CD4-positive, alpha-beta T cell (primary cell): Measurements from ENCODE around the gene ZNF439. TPM values are rescaled to one million over a fixed set of nuclear protein-coding genes. Genes with fewer than 3 reads are reported as not detected.

ENCODE experiments used
- ATAC-seq: fragments of 200-7000 bp; cut with Tn5 transposase; one replicate; pipeline ENCODE4 v1.10.0; 2022; ENCODE audit warnings: mild to moderate bottlenecking; ENCODE audit not compliant: poor library complexity
- CTCF ChIA-PET: fragments of 350-600 bp; sonication (Branson Sonifier 250); formaldehyde crosslinking; loops from one replicate; lab custom pipeline; 2021; ENCODE audit warnings: antibody characterized with exemption, inconsistent platforms; lab: Charles Lee
- POLR2A ChIA-PET: fragments of 350-600 bp; sonication (Branson Sonifier 250); formaldehyde crosslinking; loops from one replicate; lab custom pipeline; 2021; ENCODE audit warnings: antibody characterized with exemption, inconsistent platforms; lab: Charles Lee
- DNase-seq, 14 experiments: peaks; one replicate each; pipeline ENCODE4 v3.0.0-alpha.2; 2013 to 2020; ENCODE audit warnings: mixed read lengths in 2 of 14
- H3K27ac ChIP-seq, 2 donors: one replicate each; pipeline versions ENCODE4 v1.5.1 to v1.7.0; 2013; ENCODE audit warnings: low read length in 2 of 2, low read depth in 1 of 2, mild to moderate bottlenecking in 1 of 2
- H3K27me3 ChIP-seq, 2 experiments: 1 replicate in 1 of 2; 2 replicates in 1 of 2; pipeline versions ENCODE4 v1.6.1 to v1.7.0; 2013; ENCODE audit warnings: low read length in 2 of 2, control low read depth in 1 of 2, mild to moderate bottlenecking in 1 of 2, moderate library complexity in 1 of 2; ENCODE audit not compliant: insufficient read depth in 2 of 2, control insufficient read depth in 1 of 2
- H3K36me3 ChIP-seq: one replicate; pipeline ENCODE4 v1.6.1; 2013; ENCODE audit warnings: low read length, control low read depth; ENCODE audit not compliant: insufficient read depth
- H3K4me1 ChIP-seq: one replicate; pipeline ENCODE4 v1.6.1; 2013; ENCODE audit warnings: low read length, control low read depth; ENCODE audit not compliant: insufficient read depth
- H3K4me3 ChIP-seq: one replicate; pipeline ENCODE4 v1.5.1; 2013; ENCODE audit warnings: mild to moderate bottlenecking, low read length, moderate library complexity
- H3K9me3 ChIP-seq, 2 experiments: 1 replicate in 1 of 2; 2 replicates in 1 of 2; pipeline versions ENCODE4 v1.6.1 to v1.7.0; 2013; ENCODE audit warnings: low read length in 2 of 2, mild to moderate bottlenecking in 2 of 2, control low read depth in 1 of 2, moderate library complexity in 1 of 2; ENCODE audit not compliant: control insufficient read depth in 1 of 2, insufficient read depth in 1 of 2
- H3K27ac Mint-ChIP-seq: one replicate; pipeline ENCODE4 v1.8.0; 2020; ENCODE audit warnings: mixed read lengths
- H3K27me3 Mint-ChIP-seq: one replicate; pipeline ENCODE4 v1.8.0; 2021; ENCODE audit warnings: mixed read lengths
- H3K36me3 Mint-ChIP-seq: one replicate; pipeline ENCODE4 v1.8.0; 2021; ENCODE audit warnings: low read depth, mixed read lengths
- H3K4me1 Mint-ChIP-seq: one replicate; pipeline ENCODE4 v1.8.0; 2021; ENCODE audit warnings: low read depth, mixed read lengths
- H3K4me3 Mint-ChIP-seq: one replicate; pipeline ENCODE4 v1.8.0; 2020; ENCODE audit warnings: mild to moderate bottlenecking, mixed read lengths
- H3K9me3 Mint-ChIP-seq: one replicate; pipeline ENCODE4 v1.8.0; 2020; ENCODE audit warnings: mixed read lengths
- intact Hi-C, 2 experiments: fragments of 100-400 bp; cut with DNase I in 1 of 2; cut with micrococcal nuclease in 1 of 2; formaldehyde crosslinking; loops; one replicate each; pipeline versions ENCODE4 v1.15.1 to v1.9.0; 2023 to 2025; cut with DNase I, micrococcal nuclease
- polyA plus RNA-seq, 2 donors: library from polyadenylated mRNA; unstranded; fragments of 120-200 nt; gene quantifications; one replicate each; pipeline ENCODE4 v1.2.1, GENCODE V29; 2013
- total RNA-seq, 174 experiments: library from RNA in 2 of 174; stranded (reverse) in 2 of 174; gene quantifications; one replicate each; pipeline ENCODE4 v1.2.3 and lab custom pipeline; 2021 to 2026
- TF ChIP-seq, protein P1 (sequence below): fragments of 200-600 bp; IDR thresholded peaks from one replicate; pipeline ENCODE4 v1.8.0; 2022; ENCODE audit warnings: antibody characterized with exemption, mild to moderate bottlenecking

ZNF439 gene
- 1 to 10 TPM; 6.3 to 6.6 TPM for total RNA-seq
- polyA plus RNA-seq (2013, experiment 1 of 2) = 11.0 TPM
- 16.3 TPM for polyA plus RNA-seq (2013, experiment 2 of 2)
- total RNA-seq (lab: John Stamatoyannopoulos, UW) = 1.5 to 67.5 (median 18.3) reads per million in 172 experiments

- ChIA-PET POLR2A (interaction anchor here (0.6 to 1.7 kb wide), 9 partner anchors 35 to 1939 kb away, joined by 3 to 9 read pairs (median 4); partner anchors contain the start of genes ZNF136, ZNF440, ZNF491 and ZNF69), CTCF (interaction anchor here (0.6 kb wide), 1 partner anchor 51 kb away, joined by 3 read pairs; no protein-coding TSS in a partner anchor)
- ATAC-seq (peak; percentile 100), DNase-seq (peak; percentile 71 to 94 (median 90))
- Histone ChIP-seq H3K27me3 (no peaks in the 10 kb centered on the region), H3K4me3 (peak within 1 kb of the TSS; percentile 61), H3K27ac (peak within 1 kb of the TSS in 1 of 2 donors; percentile 61), H3K4me1 (peaks cover 20% of the 10 kb centered on the region), H3K36me3 (peaks cover 5% of the 10 kb centered on the region), H3K9me3 (peaks cover 9 to 13% of the 10 kb centered on the region in 2 experiments)
- H3K36me3 Mint-ChIP-seq = peaks cover 40% of the 10 kb centered on the region
- H3K9me3 Mint-ChIP-seq = no peaks in the 10 kb centered on the region
- no peaks in the 10 kb centered on the region for H3K27me3 Mint-ChIP-seq
- TF ChIP-seq, protein P1, sequence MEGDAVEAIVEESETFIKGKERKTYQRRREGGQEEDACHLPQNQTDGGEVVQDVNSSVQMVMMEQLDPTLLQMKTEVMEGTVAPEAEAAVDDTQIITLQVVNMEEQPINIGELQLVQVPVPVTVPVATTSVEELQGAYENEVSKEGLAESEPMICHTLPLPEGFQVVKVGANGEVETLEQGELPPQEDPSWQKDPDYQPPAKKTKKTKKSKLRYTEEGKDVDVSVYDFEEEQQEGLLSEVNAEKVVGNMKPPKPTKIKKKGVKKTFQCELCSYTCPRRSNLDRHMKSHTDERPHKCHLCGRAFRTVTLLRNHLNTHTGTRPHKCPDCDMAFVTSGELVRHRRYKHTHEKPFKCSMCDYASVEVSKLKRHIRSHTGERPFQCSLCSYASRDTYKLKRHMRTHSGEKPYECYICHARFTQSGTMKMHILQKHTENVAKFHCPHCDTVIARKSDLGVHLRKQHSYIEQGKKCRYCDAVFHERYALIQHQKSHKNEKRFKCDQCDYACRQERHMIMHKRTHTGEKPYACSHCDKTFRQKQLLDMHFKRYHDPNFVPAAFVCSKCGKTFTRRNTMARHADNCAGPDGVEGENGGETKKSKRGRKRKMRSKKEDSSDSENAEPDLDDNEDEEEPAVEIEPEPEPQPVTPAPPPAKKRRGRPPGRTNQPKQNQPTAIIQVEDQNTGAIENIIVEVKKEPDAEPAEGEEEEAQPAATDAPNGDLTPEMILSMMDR = no peak
- H3K4me3 Mint-ChIP-seq = peak within 1 kb of the TSS; percentile 93
- peak within 1 kb of the TSS; percentile 83 for H3K27ac Mint-ChIP-seq
- H3K4me1 Mint-ChIP-seq = peaks cover 20% of the 10 kb centered on the region
- intact Hi-C loops = loop anchor here (5.0 kb wide), 1 partner anchor 37 kb away; the partner anchor contains the start of gene ZNF440 (in 2 of the 2)
Observed at GRCh38 chr19:11848594-11849469, at the start of gene ZNF439. Gene ZNF439, plus strand, starts transcription at chr19:11848726. Its CDS starts 142 bp downstream, at chr19:11848868.

DNA sequence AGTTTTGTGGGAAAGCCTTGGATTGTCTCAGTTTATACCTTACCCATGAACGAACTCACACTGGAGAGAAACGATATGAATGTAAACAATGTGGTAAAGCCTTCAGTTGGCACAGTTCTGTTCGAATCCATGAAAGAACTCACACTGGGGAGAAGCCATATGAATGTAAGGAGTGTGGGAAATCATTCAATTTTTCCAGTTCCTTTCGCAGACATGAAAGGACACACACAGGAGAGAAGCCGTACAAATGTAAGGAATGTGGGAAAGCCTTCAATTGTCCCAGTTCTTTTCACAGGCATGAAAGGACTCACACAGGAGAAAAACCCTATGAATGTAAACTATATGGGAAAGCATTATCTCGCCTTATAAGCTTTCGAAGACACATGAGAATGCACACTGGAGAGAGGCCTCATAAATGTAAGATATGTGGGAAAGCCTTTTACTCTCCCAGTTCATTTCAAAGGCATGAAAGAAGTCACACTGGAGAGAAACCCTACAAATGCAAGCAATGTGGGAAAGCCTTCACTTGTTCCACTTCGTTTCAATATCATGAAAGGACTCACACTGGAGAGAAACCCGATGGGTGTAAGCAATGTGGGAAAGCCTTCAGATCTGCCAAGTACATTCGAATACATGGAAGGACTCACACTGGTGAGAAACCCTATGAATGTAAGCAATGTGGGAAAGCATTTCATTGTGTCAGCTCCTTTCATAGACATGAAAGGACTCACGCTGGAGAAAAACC lies 42.0 kb upstream of the ZNF439 start:
- ChIA-PET CTCF (no interaction called here), POLR2A (no interaction called here)
- TF ChIP-seq, protein P1 = no peak
- Histone ChIP-seq H3K4me1 (no peaks in the 10 kb centered on the region), H3K27me3 (no peaks in the 10 kb centered on the region), H3K4me3 (no peak overlapping the region), H3K27ac (no peak overlapping the region), H3K36me3 (no peaks in the 10 kb centered on the region), H3K9me3 (peaks cover 33 to 46% of the 10 kb centered on the region in 2 experiments)
- Mint-ChIP-seq H3K4me1 (no peaks in the 10 kb centered on the region), H3K27me3 (no peaks in the 10 kb centered on the region), H3K36me3 (peaks cover 56% of the 10 kb centered on the region), H3K27ac (no peak overlapping the region), H3K4me3 (no peak overlapping the region), H3K9me3 (peaks cover 18% of the 10 kb centered on the region)
- ATAC-seq (no peak), DNase-seq (no peak)
- intact Hi-C loops = no loop called here

GRCh38 chr19:11807099-11807380 lies 41.5 kb upstream of the ZNF439 start:
- Histone ChIP-seq H3K36me3 (no peaks in the 10 kb centered on the region), H3K4me1 (no peaks in the 10 kb centered on the region), H3K9me3 (peaks cover 33 to 46% of the 10 kb centered on the region in 2 experiments), H3K27me3 (no peaks in the 10 kb centered on the region), H3K27ac (no peak overlapping the region), H3K4me3 (no peak overlapping the region)
- POLR2A ChIA-PET = no interaction called here
- no peak overlapping the region for H3K27ac Mint-ChIP-seq
- ATAC-seq = no peak
- CTCF ChIA-PET = no interaction called here
- peaks cover 18% of the 10 kb centered on the region for H3K9me3 Mint-ChIP-seq
- peaks cover 57% of the 10 kb centered on the region for H3K36me3 Mint-ChIP-seq
- peaks cover under 1% of the 10 kb centered on the region for H3K4me1 Mint-ChIP-seq
- no peak overlapping the region for H3K4me3 Mint-ChIP-seq
- TF ChIP-seq, protein P1 = no peak
- no peak for DNase-seq
- intact Hi-C loops = no loop called here
- H3K27me3 Mint-ChIP-seq = no peaks in the 10 kb centered on the region
